HG03159 (cell line): Measurements from ENCODE around the gene PRCP.
"Not testable (repeated sequence)": the region's sequence is repeated elsewhere in the genome, so short reads cannot be mapped to it uniquely, and the experiment has no call there.

Source experiments
- ATAC-seq: cut with Tn5 transposase; IDR thresholded peaks from one replicate; pipeline ENCODE4 v1.9.1; 2021; ENCODE audit warnings: mild to moderate bottlenecking, moderate library complexity; ENCODE audit not compliant: unreplicated experiment

Gene PRCP

DNA sequence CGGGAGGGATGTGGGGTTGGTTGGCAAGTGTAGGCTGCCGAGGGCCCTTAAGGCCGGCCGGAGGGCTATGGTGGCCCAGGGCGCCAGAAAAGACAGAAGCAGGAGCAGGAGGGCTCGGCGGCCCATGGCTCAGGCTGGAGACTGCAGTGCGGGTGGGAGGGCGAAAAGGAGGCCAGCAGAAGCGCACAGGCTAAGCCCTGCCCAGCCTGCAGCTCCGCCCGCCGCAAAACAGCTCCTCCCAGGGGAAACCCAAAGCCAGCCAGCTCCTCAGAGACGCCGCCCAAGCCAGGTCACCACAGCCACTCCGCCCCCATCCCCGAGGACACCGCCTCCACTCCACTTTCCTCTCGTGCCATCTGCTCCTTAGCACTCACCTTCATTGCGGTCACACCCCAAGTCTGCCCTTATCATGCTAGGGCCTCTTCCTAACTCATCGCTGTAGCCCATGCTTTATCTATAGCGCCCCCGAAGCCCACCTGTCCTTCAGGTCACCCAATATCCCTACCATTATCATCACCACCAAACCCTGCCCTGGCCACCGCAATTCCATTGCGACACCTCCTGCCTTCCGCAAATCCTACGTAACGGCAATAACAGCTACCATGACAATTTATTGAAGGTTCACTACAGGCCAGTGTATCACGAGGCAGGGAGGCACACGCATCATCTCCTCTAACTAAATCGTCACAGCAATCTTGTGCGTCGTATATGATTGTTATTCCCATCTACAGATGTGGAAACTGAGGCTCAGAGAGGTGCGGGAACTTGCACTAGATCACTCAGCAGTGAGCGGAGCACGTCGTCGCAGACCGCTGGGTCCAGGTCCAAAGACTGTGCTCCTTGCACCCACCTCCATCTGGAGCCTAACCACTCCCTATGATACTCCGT is at the start of gene PRCP:
TSS of gene PRCP (minus strand) at position 154 of the 888 bp plus-strand sequence. CDS start at position 126, 28 bp downstream.
- ATAC-seq = peak; percentile 72

DNA sequence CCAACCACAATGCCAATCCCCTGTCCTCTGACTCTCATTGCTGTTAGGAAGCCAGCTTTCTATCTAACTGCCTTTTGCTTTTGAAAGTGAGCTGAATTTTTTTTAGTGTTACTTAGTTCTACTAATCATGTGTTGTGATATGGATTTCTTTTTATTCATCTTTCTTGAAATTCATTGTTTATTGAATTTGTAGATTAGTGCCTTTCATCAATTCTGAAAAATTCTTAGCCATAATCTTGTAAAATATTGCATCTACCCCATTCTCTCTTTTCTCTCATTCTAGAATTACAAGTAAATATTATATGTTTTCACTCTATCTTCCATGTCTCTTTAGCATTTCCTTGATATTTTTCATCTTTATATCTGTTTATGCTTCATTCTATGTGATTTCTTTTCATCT is 49.1 kb upstream of the PRCP start:
- ATAC-seq = no peak

DNA sequence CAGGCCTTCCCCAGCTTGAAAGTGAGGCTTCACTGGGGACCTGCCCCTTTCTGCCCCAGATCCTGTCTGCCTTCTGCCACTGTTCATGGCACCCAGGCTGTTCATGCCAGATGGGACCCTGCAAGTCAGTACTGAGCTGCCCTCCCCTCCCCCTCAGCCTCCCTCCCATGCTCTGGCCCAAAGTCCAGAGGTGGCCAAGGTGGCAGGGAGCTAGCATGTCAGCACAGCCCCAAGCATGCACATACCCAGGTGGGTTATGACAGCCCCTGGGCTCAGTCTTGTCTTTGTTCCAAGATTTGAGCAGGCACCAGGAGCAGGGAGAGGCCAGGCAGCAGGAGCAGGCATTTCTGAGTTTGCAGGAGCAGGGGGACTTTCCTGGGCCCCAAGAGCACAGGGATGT is 45.5 kb upstream of the PRCP start:
- no peak for ATAC-seq

DNA sequence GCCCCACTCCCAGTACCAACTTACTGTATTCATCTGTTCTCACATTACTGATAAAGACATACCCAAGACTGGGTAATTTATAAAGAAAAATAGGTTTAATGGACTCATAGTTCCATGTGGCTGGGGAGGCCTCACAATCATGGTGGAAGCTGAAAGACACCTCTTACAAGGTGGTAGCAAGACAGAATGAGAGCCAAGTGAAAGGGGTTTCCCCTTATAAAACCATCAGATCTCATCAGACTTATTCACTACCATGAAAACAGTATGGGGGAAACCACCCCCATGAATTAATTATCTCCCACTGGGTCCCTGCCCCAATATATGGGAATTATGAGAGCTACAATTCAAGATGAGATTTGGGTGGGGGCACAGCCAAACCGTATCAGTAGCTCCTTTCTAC is 44.8 kb upstream of the PRCP start:
- ATAC-seq = not testable (repeated sequence)

DNA sequence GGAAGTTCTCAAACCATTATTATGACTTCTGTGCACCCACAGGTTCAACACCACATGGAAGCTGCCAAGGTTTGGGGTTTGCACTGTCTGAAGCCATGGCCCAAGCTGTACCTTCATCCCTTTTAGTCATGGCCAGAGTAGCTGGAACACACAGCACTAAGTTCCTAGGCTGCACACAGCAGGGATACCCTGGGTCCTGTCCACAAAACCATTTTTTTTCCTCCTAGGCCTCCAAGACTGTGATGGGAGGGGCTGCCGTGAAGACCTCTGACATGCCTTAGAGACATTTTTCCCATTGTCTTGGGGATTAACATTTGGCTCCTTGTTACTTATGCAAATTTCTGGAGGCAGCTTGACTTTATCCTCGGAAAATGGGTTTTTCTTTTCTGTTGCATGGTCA is 44.0 kb upstream of the PRCP start:
- no peak for ATAC-seq

DNA sequence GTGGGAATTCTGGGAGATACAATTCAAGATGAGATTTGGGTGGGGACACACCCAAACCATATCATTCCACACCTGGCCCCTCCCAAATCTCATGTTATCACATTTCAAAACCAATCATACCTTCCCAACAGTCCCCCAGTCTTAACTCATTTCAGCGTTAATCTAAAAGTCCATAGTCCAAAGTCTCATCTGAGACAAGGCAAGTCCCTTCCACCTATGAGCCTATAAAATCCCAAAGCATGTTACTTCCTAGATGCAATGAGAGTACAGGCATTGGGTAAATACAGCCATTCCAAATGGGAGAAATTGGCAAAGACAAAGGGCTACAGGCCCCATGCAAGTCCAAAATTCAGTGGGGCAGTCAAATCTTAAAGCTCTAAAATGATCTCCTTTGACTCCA is 43.2 kb upstream of the PRCP start:
- not testable (repeated sequence) for ATAC-seq

DNA sequence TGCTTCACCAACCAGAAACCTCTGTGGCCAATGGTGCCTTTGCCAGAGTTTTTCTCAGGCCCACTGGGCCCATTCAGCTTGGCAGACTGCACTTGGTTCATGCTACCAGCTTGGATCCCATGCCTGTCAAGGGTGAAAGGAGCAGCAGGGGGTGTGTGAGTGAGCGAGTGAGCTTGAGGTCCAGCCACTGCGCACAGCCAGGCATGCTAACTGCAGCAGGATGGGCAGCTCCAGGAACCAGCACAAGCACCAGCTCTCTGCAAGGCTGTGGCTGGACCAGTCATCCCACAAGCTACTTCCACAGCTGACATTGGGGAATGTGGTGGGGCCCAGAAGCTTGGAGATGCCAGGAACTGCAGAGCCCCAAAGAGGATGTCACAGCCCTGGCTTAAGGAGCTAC is 42.1 kb upstream of the PRCP start:
- no peak for ATAC-seq

DNA sequence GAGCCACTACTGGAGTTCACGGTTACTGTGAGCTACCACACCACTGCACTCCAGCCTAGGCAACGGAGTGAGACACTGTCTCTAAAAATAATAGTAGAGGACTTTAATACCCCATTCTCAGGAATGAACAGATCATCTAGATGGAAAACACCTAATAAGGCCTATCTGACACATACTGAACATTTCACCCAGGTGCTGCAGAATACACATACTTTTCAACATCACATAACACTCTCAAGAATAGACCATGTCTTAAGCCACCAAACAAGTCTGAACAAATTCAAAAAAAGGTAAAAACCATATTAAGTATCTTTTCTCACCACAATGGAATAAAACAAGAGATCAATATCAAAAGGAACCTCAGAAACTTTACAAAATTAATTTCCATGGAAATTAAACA is 39.2 kb upstream of the PRCP start:
- ATAC-seq = no peak

DNA sequence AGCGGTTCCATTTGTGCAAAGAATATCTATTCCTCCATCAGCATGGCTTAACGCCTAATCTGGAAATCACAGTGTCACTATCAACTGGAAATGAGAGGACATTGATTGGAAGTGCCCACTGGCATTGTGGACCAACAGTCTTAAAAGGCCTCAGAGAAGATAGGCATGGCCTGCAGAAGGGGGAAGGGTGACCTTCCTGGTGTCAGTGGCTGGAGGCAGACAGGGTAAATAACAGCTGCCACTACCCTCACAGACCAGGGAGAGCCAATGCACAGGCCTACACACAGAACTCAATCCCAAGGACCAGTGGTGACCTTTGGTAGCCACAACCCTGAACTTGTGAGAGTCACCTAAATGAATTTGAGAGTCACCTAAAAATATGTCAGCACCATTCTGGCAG is 37.3 kb upstream of the PRCP start:
- no peak for ATAC-seq

DNA sequence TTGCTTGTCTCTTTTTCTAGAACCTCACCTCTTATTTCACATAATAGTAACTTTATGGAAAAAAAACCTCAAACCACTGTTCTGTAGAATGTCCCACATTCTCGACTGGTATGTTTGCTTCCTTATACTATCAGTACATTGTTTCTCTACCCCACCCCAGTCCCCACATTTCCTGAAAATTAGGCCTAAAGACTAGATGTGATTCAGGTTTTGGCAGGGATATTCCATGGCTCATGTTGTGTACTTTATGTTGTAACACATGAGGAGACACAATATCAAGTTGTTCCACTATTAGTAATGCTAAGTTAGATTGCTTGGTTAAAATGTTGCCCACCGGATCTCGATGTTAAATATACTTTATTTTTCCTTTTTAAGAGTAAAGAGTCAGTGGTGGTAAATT is 36.0 kb upstream of the PRCP start:
- ATAC-seq = no peak

DNA sequence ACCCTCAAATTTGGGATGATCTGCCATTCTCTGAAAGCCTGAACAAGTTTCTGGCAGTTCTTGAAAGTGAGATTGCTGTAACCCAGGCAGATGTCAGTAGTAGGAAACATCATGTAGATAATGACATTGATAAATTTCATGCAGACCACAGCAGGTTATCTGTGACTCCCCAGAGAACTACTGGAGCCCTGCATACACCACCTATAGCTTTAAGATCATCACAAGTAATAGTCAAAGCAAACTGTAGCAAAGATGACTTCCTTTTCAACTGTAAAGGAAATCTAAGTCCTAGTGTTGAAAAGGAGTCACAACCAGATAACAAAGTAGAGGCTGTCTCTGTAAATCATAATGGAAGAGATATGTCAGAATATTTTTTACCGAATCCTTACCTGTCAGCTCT is 32.3 kb upstream of the PRCP start:
- ATAC-seq = no peak

DNA sequence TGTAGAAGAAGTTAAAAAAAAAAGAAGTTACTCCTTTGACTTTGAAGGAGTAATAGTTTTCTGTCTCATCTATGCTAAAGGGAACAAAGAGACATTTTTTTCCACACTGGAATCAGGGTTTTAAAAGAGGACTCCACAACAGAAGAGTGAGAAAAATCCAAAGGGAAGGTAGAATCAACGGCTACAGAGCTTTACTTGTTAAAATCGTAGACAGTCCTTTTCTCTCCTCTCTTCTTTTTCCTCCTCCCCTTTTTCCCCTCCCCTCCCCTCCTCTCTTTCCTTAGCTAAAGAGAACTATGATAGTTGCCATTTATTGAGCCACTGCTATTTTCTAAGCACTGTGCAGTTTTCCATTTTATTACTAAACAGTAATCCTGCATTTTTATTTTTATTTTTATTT is 30.5 kb upstream of the PRCP start:
- no peak for ATAC-seq

DNA sequence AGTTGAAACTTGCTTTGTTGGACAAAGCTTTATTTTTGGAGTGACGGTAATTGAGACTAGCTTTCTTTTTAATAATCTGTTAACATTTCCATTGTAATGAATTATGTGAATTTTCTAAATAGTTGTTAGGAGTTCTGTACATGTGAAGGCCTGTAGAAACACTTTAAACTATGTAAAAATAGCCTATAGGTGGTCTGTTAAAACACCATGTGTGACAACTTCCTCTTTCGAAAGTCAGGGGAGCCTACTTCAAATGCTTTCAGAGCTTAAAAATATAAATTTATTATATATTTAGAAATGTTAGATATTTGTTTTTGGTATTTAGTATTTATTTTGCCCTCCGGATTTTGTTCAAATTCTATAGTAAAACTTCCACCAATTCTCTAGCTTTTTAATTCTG is 30.0 kb upstream of the PRCP start:
- peak; percentile 50 for ATAC-seq

DNA sequence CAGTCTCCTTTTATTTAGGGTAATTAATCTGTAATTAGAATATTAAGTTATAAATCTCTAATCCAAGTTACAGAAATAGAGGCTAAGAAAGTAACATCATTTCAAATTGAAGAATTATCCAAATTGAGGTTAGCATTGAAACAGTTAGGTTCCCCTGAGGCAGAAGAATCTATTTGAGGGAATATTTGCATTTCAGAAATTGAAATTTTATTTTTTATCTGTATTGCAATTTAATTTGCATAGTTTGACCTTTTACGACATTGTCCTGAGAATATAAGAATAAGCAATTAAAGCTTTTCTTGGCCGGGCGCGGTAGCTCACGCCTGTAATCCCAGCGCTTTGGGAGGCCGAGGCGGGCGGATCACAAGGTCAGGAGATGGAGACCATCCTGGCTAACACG is 28.9 kb upstream of the PRCP start:
- no peak for ATAC-seq

DNA sequence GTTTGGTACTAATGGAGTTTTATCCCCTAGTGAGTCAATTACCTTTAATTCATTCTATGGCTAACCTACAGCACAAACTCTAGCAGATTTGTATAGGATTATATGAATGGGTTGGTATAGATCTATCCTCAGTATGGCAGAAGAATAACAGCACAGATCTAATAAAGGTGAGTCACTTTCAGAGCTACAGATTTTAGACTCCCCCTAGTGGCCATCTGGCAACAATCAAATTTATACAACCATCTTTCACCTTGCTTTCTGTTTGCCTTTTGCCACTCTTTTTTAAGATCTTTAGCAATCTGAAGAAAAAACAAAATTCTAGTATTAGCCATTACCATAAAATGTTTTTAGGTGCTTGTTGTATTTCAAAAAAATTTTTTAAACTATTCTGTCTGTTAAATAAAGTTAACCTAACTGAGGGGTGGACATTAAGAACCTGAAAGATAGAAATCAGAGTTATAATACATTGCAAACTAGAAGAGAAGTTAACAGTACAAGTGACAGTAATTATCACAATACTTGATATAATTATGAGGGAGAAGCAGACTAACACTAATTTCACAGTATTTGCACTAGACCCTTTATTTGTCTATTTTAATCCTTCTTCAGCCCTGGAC is 27.1 kb upstream of the PRCP start:
- peak; percentile 67 for ATAC-seq

DNA sequence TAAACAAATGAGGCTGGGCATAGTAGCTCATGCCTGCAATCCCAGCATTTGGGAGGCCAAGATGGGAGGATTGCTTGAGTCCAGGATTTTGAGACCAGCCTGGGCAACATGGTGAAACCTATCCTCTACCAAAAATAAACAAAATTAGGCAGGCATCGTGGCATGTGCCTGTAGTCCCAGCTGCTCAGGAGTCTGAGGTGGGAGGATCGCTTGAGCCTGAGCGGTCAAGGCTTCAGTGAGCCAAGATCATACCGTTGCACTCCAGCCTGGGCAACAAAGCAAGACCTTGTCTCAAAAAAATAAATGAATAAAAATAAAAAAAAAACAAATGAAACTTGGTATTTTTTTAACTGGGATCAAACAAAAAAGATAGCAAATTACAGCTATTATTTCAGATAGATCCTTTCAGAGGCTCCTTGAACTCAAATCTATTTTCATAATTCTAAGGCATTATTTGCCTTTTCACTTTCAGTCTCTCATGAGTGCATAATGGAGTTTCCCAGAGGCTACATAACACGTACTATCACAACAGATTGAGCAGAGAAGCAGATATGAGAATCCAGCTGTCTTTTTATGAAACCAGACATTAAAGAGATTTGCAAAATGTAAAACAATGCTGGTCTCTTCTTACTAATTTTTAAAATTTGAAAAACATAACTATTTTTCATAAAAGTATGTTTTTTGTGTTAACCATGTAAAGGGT is 24.4 kb upstream of the PRCP start:
- no peak for ATAC-seq

DNA sequence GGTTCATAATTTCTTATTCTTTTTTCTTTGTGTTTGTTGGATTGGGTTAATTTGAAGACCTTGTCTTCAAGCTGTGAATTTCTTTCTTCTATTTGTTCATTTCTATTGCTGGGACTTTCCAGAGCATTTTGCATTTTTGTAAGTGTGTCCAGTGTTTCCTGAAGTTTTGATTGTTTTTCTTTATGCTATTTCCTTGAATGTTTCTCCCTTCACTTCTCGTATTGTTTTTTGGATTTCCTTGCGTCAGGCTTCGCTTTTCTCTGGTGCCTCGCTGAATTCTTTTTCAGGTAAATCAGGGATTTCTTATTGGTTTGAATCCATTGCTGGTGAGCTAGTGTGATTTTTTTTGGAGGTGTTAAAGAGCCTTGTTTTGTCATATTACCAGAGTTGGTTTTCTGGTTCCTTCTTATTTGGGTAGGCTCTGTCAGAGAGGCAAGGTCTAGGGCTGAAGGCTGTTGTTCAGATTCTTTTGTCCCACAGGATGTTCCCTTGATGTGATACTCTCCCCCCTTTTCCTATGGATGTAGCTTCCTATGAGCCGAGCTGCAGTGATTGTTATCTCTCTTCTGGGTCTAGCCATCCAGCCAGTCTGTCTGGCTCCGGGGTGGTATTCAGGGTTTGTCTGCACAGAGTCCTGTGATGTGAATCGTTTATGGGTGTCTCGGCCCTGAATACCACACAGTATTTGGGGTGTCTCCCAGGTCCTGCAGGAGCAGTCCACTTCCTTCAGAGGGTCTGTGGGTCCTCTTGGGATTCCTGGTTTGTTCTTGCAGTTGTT is 22.4 kb upstream of the PRCP start:
- not testable (repeated sequence) for ATAC-seq

DNA sequence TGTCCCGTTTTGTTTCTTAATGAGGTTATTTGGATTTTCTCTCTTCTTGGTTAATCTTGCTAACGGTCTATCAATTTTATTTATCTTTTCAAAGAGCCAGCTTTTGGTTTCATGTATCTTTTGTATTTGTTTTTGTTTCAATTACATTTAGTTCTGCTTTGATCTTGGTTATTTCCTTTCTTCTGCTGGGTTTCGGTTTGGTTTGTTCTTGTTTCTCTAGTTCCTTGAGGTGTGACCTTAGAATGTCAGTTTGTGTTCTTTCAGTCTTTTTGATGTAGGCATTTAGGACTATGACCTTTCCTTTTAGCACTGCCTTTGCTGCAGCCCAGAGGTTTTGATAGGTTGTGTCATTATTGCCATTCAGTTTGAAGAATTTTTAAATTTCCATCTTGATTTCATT is 20.0 kb upstream of the PRCP start:
- ATAC-seq = not testable (repeated sequence)

DNA sequence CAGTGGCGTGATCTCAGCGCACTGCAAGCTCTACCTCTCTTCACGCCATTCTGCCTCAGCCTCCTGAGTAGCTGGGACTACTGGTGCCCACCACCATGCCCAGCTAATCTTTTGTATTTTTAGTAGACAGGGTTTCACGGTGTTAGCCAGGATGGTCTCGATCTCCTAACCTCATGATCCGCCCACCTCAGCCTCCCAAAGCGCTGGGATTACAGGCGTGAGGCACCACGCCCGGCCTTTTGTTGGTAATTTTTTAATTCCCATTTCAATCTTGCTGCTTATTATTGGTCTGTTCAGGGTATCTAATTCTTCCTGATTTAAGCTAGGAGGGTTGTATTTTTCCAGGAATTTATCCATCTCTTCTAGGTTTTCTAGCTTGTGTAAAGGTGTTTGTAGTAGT is 19.6 kb upstream of the PRCP start:
- ATAC-seq = not testable (repeated sequence)

DNA sequence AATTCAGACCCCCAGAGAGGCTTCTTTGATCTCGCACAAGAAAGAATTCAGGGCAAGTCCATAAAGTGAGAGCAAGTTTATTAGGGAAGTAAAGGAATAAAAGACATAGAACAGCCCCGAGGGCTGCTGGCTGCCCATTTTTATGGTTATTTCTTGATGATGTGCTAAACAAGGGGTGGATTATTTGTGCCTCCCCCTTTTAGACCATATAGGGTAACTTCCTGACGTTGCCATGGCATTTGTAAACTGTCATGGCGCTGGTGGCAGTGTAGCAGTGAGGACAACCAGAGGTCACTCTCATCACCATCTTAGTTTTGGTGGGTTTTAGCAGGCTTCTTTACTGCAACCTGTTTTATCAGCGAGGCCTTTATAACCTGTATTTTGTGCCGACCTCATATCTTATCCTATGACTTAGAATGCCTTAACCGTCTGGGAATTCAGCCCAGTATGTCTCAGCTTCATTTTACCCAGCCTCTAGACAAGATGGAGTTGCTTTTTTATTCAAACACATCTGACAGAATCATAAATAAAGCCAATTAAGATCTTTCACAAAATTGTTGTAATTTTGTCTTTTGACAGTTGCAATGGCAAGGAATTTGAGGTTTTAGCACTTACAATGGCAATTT is 8.9 kb upstream of the PRCP start:
- ATAC-seq = no peak

DNA sequence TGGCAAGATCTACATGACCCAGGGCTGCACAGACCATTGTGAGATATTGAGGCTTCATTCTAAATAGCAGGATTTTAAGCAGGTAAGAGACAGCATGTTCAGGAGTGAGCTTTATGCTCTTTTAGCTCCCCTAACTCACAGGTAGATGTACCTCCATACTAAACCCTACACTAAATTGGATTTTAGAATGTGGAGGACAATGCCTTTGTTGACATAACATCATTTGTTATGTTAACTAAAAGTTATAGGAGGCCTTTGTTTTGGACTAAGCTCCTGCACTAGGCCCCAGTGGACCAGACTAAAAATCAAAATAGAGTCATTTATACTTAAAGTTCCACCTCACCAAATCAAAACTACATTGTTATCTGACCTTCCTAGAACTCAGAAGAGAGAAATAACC is 8.1 kb upstream of the PRCP start:
- ATAC-seq = no peak
